ENCODE measurements around the gene SIAH3.

Gene SIAH3

DNA sequence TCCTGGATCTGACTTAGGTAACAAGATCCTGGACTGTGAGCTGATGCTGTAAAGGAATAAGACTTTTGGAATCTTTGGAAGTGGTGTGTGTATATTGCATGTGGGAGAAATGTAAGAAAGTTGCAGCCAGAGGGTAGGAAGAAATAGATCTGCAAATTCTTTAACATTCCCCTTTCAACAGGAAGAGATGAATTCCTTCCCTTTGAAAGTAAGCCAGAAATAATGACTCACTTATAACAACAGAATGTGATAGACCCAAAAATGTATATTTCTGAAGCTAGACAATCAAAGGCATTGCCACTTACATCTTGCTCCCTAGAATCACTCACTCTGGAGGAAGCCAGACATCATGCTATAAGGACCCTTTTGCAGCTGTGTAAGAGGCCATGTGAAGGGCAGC, 9.8 kb upstream of the SIAH3 start:
- no peak for DNase-seq

DNA sequence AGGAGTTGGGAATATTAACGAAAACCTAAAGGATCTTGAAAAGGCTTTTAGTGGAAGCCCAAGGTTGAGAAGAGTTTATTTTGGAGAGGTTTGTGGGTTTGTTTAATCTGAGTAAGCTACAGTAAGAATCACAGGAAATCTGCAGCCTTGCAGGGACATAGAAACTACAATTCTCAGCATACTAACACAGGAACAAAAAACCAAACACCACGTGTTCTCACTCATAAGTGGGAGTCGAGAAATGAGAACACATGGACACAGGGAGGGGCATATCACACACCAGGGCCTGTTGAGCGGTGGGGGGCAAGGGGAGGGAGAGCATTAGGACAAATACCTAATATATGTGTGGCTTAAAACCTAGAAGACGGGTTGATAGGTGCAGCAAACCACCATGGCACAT, 8.7 kb upstream of the SIAH3 start:
- no peak for DNase-seq

DNA sequence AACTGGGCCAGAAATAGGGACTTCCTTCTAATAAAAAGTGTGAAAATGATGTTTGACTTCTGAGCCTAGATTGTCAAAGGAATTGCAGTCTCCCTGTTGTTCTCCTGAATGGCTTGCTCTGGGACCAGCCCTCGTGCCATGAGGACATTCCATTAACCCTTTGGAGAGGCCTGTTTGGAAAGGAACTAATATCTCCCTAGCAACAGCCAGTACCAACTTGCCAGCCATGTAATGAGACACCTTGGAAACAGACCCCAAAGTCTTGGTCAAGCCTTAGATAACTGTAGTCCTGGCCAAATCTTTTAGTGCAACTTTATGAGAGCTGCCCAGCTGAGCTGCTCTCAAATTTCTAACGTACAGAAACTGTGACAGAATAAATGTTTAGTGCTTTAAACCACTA, 8.2 kb upstream of the SIAH3 start:
- DNase-seq = no peak

GRCh38 chr13:45852494-45852893, 941 bp upstream of the SIAH3 start:
- DNase-seq = no peak

DNA sequence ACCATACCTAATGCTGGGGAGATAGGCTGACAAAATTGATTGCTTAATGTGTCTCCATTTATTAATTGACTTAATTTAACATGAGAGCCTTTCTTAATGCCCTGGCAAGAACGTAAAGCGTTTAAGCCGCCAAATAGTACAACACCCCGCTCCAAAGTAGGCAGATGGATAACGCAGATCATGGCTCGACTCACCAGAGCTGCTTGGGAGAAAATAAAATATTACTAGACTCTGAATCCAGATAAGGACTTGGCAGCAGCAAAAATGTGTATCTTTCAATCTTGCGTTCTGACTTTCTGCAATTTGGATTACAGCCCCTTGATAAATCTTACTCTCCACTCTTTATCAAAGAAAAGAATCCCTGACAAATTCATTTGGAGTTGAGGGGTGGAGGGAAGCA, 403 bp upstream of the SIAH3 start:
- no peak for DNase-seq

- no peak for DNase-seq
These were observed 1.4 kb downstream of the SIAH3 start for GRCh38 chr13:45850027-45850613.

GRCh38 chr13:45849408-45849807, 2.1 kb downstream of the SIAH3 start:
- DNase-seq = no peak

GRCh38 chr13:45847554-45848224, 3.9 kb downstream of the SIAH3 start:
- peak; percentile 40 for DNase-seq

- DNase-seq = no peak
These were observed 4.9 kb downstream of the SIAH3 start for GRCh38 chr13:45846681-45847080.

GRCh38 chr13:45838171-45838745, 13.3 kb downstream of the SIAH3 start:
- no peak for DNase-seq

GRCh38 chr13:45837111-45837510, 14.4 kb downstream of the SIAH3 start:
- no peak for DNase-seq

- DNase-seq = no peak
These were observed 17.1 kb downstream of the SIAH3 start for GRCh38 chr13:45834411-45834994.

DNA sequence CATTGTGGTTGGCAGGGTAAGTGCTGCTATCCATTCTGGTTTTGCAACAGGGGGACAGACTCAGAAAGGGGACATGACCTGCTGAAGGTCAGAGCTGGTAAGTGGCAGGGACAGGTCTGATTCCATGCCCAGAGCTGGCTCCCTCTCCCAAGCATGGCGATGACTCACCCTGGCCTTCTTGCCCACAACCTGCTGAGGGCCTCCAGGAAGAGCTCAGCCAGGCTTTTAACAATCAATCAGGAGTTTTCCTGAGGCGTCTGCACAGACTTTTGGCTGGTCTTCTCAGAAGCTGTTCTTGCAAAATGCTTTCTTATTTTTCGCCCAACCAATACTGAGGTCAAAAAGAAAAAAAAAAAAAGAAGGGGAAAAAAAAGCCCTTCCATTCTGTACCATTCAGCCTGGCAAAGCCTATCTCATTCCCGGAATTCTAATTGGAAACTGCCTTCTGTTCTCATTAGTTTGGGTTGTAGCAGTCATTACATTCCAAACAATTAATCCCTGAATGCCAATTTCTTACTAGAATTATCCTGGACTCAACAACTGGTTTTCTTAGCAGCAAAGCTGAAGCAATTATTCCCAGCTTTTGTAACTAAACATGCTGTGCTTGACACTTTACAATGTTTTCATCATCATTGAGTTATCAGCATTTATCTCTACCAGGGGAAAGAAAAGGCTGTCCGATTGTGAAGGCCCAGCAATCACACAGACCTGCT, 17.7 kb downstream of the SIAH3 start:
- peak; percentile 45 for DNase-seq

DNA sequence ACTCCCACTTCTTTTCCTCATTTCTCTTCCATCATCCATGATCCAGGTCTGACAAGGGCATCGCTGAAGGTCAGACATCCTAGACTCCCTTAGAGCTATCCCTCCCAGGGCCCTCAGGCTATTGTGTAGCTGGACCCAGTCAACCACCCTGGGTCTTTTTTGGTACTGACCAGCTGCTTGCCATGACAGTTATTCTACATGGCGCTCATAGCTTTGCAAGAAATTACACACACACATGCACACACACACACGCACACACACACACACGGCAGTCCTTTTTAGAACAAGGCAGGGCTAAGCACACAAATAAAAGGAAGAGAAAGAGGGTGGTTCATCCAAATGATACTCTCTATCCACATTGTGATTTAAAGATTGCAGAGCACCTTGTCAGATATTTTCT, 18.3 kb downstream of the SIAH3 start:
- no peak for DNase-seq

DNA sequence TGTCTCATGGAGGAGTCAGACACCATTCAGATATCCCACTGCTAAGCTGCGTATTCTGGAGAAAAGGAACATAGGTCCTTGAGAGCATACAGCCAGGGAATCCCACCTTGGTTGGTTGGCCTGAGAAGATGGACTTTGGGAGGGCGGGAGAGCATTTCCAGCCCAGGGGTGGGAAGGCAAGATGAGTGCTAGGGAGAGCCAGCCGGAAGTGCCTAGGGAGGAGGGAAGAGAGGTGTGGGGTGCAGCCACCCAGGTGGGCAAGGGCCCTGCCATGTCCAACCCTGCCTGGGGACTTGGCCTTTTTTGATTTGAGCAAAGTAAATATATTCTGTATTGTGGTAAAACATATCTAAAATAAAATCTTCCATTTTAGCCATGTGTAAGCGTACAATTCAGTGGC, 19.7 kb downstream of the SIAH3 start:
- no peak for DNase-seq

GRCh38 chr13:45830121-45830520, 21.4 kb downstream of the SIAH3 start:
- DNase-seq = no peak

DNA sequence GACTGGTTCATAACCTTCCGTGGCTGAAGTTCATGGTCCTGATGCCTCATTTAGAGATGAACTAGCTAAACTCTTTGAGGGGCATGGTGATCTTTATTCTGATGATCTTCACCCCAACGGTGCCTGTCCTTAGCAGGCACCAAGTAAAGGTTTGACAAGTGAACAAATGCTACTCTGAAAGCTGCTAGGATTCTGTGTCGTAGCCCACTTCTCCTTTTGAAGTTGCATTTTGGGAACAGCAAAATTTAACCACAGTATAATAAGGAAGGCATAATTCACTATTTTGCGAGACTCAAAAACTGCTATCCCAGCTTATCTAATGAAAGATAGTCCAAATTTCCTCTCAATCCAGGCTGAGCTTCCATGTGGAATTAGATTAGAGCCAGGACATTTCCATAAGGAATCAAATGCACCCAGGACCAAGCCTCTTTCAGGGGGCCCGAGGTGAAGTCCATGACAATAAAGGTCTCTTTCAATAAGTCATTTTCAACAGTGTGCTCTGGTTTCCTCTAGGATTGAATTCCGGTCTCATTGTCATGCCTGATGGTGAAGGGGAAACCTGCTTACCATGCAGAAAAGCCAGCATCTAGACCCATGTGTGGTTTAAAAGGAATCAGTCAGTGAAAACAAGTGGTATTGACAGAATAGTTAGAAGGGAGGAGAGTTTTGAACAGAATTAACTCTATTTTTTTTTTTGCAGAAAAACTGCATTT, 23.1 kb downstream of the SIAH3 start:
- DNase-seq = no peak

DNA sequence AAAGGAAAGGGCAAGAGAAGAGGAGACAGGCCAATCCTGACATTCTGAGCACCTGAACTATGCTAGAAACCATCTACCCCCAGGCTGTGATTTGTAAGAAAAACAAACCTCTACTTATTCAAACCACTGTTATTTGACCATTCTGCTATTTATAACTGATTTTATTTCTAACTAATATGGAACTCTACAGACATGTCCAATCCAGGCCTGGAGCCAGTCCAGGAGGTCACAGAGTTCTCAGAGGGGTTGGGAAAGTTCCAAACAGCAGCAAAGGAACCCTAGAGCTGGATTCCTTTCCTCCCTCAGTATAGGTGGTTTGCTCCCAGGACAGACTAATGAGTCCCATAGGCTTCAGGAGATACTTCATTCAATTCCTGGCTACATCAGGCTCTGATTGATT, 24.2 kb downstream of the SIAH3 start:
- DNase-seq = no peak

- no peak for DNase-seq
These were observed 24.8 kb downstream of the SIAH3 start for GRCh38 chr13:45826731-45827130.

DNA sequence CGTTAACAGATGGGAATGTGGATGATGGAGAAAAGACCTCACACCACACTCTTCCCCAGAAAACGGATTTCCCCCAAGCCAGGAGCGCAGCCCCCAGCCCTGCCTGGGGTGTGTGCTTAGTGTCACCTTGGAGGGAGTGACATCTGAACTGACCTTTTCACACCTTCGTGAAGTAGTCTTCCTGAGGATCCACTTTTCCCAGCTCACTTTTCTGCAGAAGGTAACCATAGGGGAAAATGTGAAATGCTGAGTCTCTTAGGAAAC, 26.2 kb downstream of the SIAH3 start:
- DNase-seq = no peak

GRCh38 chr13:45823583-45823982, 28.0 kb downstream of the SIAH3 start:
- no peak for DNase-seq

GRCh38 chr13:45821811-45822210, 29.7 kb downstream of the SIAH3 start:
- DNase-seq = no peak

GRCh38 chr13:45820106-45820838, 31.3 kb downstream of the SIAH3 start:
- no peak for DNase-seq
